ENCODE results near the gene UBE2G2.

Gene UBE2G2

DNA sequence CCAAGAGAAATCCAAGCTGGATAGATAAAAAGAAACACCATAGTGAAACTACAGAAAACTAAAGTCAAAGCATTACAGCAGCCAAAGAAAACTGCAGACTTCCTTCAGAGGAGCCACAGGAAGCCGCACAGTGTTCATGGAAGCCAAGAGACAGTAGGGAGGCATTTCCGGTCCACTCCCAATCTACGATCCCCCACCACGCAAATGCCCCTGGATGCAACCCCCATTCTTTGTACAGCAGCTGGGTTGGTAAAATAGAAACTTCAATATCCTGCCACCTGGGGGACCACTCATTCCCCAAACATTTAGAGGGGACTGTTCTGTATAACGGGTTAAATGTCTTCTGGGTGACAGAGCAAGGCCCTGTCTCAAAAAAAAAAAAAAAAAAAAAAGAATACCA, 46.4 kb downstream of the UBE2G2 start:
- peaks cover 0 to 8% of the 10 kb centered on the region in 2 donors for H3K9me3 Mint-ChIP-seq
- peaks cover 0 to 2% of the 10 kb centered on the region in 2 donors for H3K4me1 Mint-ChIP-seq
- no peak for ATAC-seq (replicated peaks)

DNA sequence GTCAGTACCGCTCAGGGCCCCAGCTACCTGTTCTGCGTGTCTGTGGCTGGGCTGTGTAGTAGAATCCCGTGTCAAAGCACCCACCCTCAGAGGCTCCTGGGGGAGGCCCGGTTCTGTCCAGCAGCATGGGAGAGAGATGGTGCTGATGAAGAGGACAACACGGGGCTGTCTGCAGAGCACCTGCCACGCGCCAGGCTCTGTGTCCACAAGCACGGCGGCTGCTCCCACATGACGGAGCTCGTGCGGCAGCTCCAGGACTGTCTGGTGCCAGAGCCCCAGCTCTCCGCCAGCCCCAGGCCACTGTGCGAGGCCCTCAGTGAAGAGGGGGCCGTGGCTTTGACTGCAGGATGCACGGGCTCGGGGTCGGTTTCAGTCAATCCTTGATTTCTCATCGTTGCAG, 48.3 kb downstream of the UBE2G2 start:
- peaks cover 0 to 8% of the 10 kb centered on the region in 2 donors for H3K9me3 Mint-ChIP-seq
- ATAC-seq (replicated peaks), result no peak
- H3K27me3 Mint-ChIP-seq, result peaks cover 26 to 39% of the 10 kb centered on the region in 2 donors
- DNase-seq, result no peak
- peaks cover 0 to 2% of the 10 kb centered on the region in 2 donors for H3K4me1 Mint-ChIP-seq
- peaks cover 11 to 19% of the 10 kb centered on the region in 2 donors for H3K36me3 Mint-ChIP-seq
- H3K27ac Mint-ChIP-seq, result no peak overlapping the region
- no peak overlapping the region for H3K4me3 Mint-ChIP-seq

More for the DNA sequence above, 46.4 kb downstream of the UBE2G2 start:
- H3K27ac Mint-ChIP-seq, result no peak overlapping the region
- H3K4me3 Mint-ChIP-seq, result no peak overlapping the region
- DNase-seq, result no peak
- H3K36me3 Mint-ChIP-seq, result peaks cover 17 to 25% of the 10 kb centered on the region in 2 donors
- H3K27me3 Mint-ChIP-seq, result peaks cover 16 to 22% of the 10 kb centered on the region in 2 donors

- Mint-ChIP-seq H3K4me3 (no peak overlapping the region), H3K9me3 (peaks cover 0 to 8% of the 10 kb centered on the region in 2 donors), H3K27ac (no peak overlapping the region), H3K4me1 (peaks cover 0 to 2% of the 10 kb centered on the region in 2 donors), H3K27me3 (peaks cover 26 to 41% of the 10 kb centered on the region in 2 donors), H3K36me3 (peaks cover 11 to 19% of the 10 kb centered on the region in 2 donors)
- ATAC-seq (replicated peaks) (no peak), DNase-seq (no peak)
These were observed 48.9 kb downstream of the UBE2G2 start for GRCh38 chr21:44752671-44753235.

DNA sequence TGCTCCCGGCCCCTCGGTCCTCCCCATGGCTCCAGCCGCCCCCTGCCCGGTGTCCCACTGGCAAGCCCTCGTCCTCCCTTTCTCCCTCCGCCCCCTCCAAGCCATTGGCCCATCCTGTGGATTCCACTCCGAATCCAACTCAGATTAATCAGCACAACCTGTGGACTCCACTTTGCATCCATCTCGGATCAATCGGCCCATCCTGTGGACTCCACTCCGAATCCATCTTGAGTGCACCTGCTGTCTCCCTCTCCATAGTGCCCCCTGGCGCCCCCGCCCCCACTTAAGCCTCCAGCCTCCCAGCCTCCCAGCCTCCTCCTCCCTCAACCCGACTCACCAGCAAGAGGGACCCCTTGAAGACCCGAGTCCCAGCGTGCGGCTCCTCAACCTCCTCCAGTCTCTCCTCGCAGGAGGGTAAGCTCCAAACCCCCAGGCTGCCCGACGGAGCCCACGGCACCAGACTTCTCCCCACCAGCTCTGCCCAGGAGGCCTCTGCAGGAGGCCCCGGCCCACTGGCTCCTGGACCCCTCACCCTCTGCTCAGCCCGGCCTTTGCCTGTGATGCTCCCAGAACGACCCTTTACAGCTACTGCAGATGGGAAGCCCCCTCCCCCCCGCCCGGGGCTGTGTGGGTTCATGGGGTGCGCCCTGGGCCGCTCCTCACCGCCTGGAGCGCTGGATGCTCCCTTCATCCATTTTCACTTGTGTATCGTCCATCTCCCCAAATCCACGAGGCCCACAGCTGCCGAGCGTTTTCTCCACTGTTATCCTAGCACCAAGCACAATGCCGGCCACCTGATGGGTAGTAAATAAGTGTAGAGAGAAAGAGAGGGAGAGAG, 49.6 kb downstream of the UBE2G2 start:
- ATAC-seq (replicated peaks), result no peak
- Mint-ChIP-seq H3K27me3 (peaks cover 26 to 47% of the 10 kb centered on the region in 2 donors), H3K27ac (no peak overlapping the region), H3K9me3 (peaks cover 0 to 8% of the 10 kb centered on the region in 2 donors), H3K36me3 (peaks cover 11 to 19% of the 10 kb centered on the region in 2 donors), H3K4me1 (peaks cover 0 to 2% of the 10 kb centered on the region in 2 donors), H3K4me3 (no peak overlapping the region)
- no peak for DNase-seq

GRCh38 chr21:44751186-44751798, 50.3 kb downstream of the UBE2G2 start:
- Mint-ChIP-seq H3K4me3 (no peak overlapping the region), H3K36me3 (peaks cover 11 to 19% of the 10 kb centered on the region in 2 donors), H3K27ac (no peak overlapping the region), H3K4me1 (peaks cover 0 to 2% of the 10 kb centered on the region in 2 donors), H3K9me3 (peaks cover 0 to 8% of the 10 kb centered on the region in 2 donors), H3K27me3 (peaks cover 26 to 51% of the 10 kb centered on the region in 2 donors)
- no peak for ATAC-seq (replicated peaks)
- no peak for DNase-seq

DNA sequence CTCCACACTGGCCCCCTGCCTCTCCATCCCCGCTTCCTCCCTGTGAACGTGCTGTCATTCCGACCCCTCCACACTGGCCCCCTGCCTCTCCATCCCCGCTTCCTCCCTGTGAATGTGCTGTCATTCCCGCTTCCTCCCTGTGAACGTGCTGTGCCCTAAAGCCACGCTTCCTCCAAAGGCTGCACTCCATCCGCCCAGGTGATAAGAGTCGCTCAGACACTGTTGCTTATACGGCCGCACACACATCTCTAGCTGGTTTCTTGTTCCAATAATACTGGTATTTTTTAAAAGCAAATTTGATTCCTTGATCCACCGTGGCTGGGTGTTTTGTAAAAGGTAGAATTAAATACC, 51.0 kb downstream of the UBE2G2 start:
- Mint-ChIP-seq H3K27me3 (peaks cover 26 to 51% of the 10 kb centered on the region in 2 donors), H3K27ac (no peak overlapping the region), H3K4me3 (no peak overlapping the region), H3K36me3 (peaks cover 11 to 19% of the 10 kb centered on the region in 2 donors), H3K9me3 (peaks cover 0 to 8% of the 10 kb centered on the region in 2 donors), H3K4me1 (peaks cover 0 to 2% of the 10 kb centered on the region in 2 donors)
- DNase-seq (no peak), ATAC-seq (replicated peaks) (no peak)

GRCh38 chr21:44749759-44750674, 51.6 kb downstream of the UBE2G2 start:
- ATAC-seq (replicated peaks) (no peak), DNase-seq (no peak)
- Mint-ChIP-seq H3K27ac (no peak overlapping the region), H3K36me3 (peaks cover 11 to 19% of the 10 kb centered on the region in 2 donors), H3K9me3 (peaks cover 0 to 6% of the 10 kb centered on the region in 2 donors), H3K4me3 (no peak overlapping the region), H3K4me1 (peaks cover 0 to 2% of the 10 kb centered on the region in 2 donors), H3K27me3 (peaks cover 26 to 51% of the 10 kb centered on the region in 2 donors)

DNA sequence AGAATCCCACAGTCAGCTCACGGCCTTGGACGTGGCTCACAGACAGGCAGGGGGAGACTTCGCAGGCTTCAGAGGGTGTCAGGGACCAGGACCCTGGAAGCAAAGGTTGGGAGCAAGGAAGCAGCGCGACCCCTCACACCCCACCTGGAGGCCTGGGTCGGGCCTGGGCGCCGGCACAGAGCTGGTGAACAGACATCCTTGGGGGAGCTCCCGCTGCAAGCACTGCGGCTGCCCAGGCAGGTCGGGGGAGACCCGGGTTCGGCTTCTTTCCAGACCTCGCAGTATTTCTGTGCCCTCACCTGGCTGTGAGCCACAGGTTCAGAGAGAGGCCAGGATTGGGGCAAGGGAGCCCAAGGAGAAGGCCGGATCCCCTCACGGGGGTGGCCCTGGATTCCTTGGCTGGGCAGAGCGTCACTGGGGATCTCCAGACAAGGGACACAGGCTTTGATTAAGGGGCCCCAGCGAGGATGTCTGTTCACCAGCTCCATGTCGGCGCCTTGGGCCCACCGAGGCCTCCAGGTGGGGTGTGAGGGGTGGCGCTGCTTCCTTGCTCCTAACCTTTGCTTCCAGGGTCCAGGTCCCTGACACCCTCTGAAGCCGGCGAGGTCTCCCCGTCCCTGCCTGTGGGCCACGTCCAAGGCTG, 52.4 kb downstream of the UBE2G2 start:
- no peaks in the 10 kb centered on the region for H3K9me3 Mint-ChIP-seq

DNA sequence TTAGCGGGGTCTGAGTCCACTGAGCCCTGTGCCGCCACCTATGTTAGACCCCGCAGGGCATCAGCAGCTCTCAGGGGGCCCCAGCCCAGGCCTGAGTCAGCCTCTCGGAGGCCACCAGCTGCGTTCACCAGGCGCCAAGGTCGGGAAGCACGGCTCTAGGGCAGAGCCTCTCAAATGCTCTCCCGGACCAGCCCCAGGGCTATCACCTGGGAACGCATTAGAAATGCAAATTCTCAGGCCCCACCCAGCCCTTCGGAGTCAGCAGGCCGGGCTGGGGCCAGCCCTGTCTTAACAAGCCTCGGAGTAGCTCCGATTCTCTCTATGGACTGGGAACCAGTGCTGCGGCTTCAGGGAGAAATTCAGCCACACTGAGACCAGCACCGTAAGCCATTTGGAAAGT, 53.0 kb downstream of the UBE2G2 start:
- DNase-seq (no peak), ATAC-seq (replicated peaks) (no peak)
- peaks cover 0 to 2% of the 10 kb centered on the region in 2 donors for H3K4me1 Mint-ChIP-seq
- no peak overlapping the region for H3K4me3 Mint-ChIP-seq
- no peaks in the 10 kb centered on the region for H3K9me3 Mint-ChIP-seq
- H3K36me3 Mint-ChIP-seq, result peaks cover 8 to 16% of the 10 kb centered on the region in 2 donors
- H3K27ac Mint-ChIP-seq, result no peak overlapping the region
- peaks cover 26 to 51% of the 10 kb centered on the region in 2 donors for H3K27me3 Mint-ChIP-seq

More for the DNA sequence above, 52.4 kb downstream of the UBE2G2 start:
- Mint-ChIP-seq H3K4me1 (peaks cover 0 to 2% of the 10 kb centered on the region in 2 donors), H3K27ac (no peak overlapping the region), H3K4me3 (no peak overlapping the region), H3K27me3 (peaks cover 26 to 51% of the 10 kb centered on the region in 2 donors), H3K36me3 (peaks cover 11 to 19% of the 10 kb centered on the region in 2 donors)
- no peak for ATAC-seq (replicated peaks)
- DNase-seq, result no peak

DNA sequence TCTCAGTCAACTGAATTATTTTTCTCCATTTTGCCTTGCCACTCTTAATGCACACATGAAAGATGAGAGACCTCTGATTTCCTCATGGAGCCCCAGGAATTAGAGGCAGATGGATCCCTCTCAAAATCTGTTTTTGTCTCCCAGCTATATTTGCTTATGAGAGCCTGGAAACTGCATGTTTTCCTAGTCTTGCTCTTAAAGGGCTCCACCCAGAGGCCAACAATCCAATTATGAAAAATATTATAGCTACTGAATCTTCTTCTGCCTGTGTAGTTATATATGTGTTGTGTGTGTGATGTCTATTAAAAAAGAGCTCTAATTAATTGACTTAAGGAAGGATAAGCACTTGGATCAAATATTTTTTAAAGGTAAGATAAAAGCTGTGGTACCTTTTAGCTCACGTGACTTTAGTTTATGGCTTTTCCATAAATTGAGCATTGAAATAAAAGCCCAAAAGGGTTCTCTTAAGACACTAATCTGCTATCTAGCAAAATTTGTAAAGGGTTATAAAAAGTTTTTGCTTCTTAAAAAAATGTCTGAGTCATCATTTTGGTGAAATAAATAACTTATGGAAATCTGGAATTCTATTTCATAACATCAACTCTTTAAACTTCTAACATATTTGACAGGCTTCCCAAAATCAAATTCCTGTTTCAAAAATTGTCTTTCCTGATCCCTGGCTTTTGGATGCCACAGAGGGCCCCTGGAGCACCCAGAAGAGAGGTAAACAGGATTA, 59.0 kb downstream of the UBE2G2 start:
- H3K36me3 Mint-ChIP-seq, result peaks cover 6 to 16% of the 10 kb centered on the region in 2 donors
- H3K27ac Mint-ChIP-seq, result no peak overlapping the region
- ATAC-seq (replicated peaks) (no peak), DNase-seq (no peak)
- H3K9me3 Mint-ChIP-seq, result peaks cover 21 to 25% of the 10 kb centered on the region in 2 donors
- H3K4me1 Mint-ChIP-seq, result no peaks in the 10 kb centered on the region
- no peak overlapping the region for H3K4me3 Mint-ChIP-seq
- H3K27me3 Mint-ChIP-seq, result peaks cover 3 to 38% of the 10 kb centered on the region in 2 donors

DNA sequence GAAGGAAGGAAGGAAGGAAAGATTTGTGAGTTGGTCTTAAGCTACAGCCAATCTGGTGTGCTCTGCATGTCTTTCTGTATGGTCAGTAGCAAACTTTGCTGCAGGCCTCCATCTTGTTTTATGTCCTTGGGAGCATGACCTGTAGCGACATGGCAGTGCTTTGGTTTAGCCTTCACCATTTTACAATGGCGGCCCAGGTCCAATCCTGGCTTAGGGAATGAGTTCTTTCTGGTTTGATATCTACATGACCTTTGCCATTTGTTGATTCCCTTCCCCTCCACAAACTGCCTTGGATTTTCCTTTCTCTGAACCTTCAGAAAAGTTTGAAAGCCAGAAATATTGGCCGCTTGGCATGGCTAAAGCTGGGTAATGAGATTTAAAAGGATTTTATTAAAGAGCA, 59.7 kb downstream of the UBE2G2 start:
- no peak for ATAC-seq (replicated peaks)
- Mint-ChIP-seq H3K27me3 (peaks cover 3 to 35% of the 10 kb centered on the region in 2 donors), H3K4me3 (no peak overlapping the region), H3K27ac (no peak overlapping the region), H3K9me3 (peaks cover 27 to 29% of the 10 kb centered on the region in 2 donors), H3K4me1 (no peaks in the 10 kb centered on the region), H3K36me3 (peaks cover 6 to 16% of the 10 kb centered on the region in 2 donors)
- DNase-seq, result no peak

GRCh38 chr21:44740742-44741141, 60.9 kb downstream of the UBE2G2 start:
- Mint-ChIP-seq H3K27ac (no peak overlapping the region), H3K4me1 (no peaks in the 10 kb centered on the region), H3K9me3 (peaks cover 33 to 38% of the 10 kb centered on the region in 2 donors), H3K36me3 (peaks cover 12 to 22% of the 10 kb centered on the region in 2 donors), H3K27me3 (peaks cover 3 to 30% of the 10 kb centered on the region in 2 donors), H3K4me3 (no peak overlapping the region)
- ATAC-seq (replicated peaks) (no peak), DNase-seq (no peak)

GRCh38 chr21:44739316-44739715, 62.3 kb downstream of the UBE2G2 start:
- Mint-ChIP-seq H3K27ac (no peak overlapping the region), H3K4me3 (no peak overlapping the region), H3K9me3 (peaks cover 33 to 41% of the 10 kb centered on the region in 2 donors), H3K4me1 (no peaks in the 10 kb centered on the region), H3K27me3 (peaks cover 3 to 30% of the 10 kb centered on the region in 2 donors), H3K36me3 (peaks cover 12 to 22% of the 10 kb centered on the region in 2 donors)
- no peak for DNase-seq
- no peak for ATAC-seq (replicated peaks)

All from stimulated activated naive B cell treated with anti-CD40 and anti-IgM and Interleukin-4, amounts not matched to agents 10 μg/mL and 1 μg/mL and 100 μg/mL, for 72 hours (primary cell).